GM18517 (cell line): ENCODE measurements around the gene GFOD1.
"Not testable (repeated sequence)": the region's sequence is repeated elsewhere in the genome, so short reads cannot be mapped to it uniquely, and the experiment has no call there.

Experiments
- ATAC-seq: cut with Tn5 transposase; IDR thresholded peaks from one replicate; pipeline ENCODE4 v1.9.1; 2021; ENCODE audit warnings: mild to moderate bottlenecking, moderate library complexity; ENCODE audit not compliant: unreplicated experiment

The GFOD1 gene

DNA sequence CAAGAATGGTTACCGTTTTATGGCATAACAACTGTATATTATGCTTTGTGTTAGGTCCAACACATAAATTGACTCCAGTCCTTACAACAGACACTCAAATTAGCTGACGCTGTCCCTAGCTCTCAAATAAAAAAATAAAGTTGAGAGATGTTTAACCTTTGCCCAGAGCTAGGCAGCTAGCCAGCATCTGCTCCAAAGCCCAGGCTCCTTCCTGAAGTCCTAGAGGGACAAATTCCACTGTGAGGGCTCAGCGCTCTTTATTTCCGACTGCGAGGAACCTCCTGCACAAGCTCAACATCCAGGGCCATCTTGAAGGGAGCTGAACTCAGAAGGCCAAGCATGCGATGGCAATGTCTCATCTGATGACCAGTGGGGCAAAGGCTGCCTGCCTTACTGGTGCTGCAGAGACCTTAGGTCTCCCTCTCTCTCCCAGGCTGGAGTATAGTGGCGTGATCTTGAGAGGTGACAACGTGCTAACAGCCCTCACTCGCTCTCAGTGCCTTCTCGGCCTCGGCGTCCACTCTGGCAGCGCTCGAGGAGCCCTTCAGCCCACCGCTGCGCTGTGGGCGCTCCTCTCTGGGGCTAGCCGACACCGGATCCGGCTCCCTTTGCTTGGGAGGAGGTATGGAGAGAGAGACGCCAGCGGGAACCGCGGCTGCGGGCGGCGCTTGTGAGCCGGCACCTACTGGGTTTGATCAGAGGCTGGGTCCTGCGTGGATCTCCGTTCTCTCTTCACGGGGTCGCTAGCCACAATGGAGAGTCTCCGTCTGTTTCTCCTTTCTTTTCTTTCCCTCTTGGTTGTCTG lies 24.7 kb upstream of the GFOD1 start:
- no peak for ATAC-seq

DNA sequence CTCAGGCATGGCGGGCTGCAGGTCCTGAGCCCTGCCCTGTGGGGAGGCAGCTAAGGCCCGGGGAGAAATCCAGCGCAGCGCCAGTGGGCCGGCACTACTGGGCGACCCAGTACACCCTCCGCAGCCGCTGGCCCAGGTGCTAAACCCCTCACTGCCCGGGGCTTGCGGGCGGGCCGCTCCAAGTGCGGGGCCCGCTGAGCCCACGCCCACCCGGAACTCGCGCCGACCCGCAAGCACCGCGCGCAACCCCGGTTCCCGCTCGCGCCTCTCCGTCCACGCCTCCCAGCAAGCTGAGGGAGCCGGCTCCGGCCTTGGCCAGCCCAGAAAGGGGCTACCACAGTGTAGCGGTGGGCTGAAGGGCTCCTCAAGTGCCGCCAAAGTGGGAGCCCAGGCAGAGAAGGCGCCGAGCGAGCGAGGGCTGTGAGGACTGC lies 23.8 kb upstream of the GFOD1 start:
- not testable (repeated sequence) for ATAC-seq

DNA sequence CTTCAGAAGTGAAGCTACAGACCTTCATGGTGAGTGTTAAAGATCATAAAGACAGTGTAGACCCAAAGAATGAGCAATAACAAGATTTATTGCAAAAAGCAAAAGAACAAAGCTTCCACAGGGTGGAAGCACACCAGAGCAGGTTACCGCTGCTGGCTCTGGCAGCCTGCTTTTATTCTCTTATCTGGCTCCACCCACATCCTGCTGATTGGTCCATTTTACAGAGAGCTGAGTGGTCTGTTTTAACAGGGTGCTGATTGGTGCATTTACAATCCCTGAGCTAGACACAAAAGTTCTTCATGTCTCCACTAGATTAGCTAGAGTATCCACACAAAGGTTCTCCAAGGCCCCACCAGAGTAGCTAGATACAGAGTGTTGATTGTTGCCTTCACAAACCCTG lies 23.0 kb upstream of the GFOD1 start:
- ATAC-seq, result not testable (repeated sequence)

DNA sequence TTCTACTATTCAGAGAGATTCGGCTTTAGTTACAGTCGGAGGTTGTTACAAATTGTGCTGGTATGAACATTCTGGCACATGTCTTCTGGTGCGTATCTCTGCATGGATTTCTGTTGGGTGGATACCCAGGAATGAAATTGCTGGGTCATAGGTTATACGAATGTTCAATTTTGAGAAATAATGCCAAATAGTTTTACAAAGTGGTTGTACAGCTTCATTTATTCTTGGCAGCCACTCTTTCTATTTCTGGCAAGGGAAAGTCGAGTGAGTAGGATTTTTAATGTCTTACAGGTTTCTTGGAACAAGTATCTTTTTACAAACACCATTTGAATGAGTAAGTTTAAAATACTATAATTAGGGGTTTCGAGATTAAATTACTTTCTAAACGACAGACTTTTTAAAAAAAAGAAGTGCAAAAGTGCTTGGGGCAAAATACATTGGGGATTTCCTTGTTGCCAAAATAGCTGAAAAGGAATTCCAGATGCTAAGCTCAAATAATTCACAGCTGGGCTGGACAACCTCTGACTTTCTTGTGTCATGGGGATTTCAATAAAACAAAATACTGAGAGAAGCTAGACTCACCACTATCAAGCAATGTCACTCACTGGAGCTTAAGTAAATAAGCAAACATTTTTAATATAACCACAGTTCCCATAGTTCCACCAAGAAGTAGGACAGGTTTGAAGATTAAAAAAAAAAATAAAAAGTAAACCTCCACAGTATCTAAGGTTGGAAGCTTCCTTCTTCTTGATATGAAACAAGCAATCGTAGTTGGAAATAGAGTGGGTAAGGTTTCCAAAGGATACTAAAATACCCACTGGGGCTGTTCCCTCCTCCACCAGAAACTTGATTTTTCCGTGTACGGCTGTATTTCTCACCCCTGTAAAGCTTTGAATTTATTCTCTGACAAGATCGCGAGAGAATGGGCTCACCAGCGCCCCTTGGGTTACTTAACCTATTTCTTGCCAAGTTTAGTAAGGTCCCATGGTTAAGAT lies 21.6 kb upstream of the GFOD1 start:
- ATAC-seq, result no peak

DNA sequence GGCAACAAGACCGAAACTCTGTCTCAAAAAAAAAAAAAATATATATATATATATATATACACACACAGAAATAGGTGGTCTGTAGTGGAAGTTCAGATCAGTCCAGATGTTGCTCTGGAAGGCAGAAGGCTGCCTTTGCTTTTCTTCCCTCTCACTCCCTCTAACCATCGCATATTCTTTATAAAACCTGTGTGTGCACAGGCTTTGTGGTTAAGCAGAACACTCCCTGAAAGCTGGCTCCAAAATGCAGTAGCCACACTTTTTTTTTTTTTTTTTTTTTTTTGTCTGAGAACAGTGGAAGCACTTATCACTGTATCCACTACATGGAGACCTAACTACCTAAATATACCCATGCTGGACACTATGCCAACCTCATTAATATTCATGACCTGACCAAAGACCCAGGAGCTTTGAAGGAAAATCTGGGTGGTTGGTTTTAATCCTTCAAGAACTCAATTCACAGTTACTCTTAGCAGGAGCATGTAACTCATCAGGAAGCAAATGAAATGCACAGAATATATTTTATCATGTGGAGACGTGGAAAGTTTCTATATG lies 20.0 kb upstream of the GFOD1 start:
- no peak for ATAC-seq

DNA sequence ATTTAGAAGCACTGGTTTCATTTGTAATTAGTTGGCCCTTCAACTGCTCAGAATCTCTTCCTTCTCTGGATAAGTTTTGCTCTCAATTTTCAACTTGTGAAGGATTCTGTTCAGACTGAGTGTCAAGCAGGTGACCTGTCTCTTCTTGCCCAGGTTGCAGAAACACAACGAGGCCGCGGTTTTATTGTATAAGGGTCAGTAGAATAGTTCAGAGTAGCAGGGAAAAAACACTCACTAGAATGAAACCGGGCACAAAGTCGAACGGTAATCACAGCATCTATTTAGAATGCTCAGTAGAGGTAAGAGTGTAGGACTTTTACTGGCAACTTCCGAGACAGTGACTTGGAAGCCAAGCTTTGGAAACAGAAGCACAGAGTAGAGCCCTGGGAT lies 17.9 kb upstream of the GFOD1 start:
- no peak for ATAC-seq

DNA sequence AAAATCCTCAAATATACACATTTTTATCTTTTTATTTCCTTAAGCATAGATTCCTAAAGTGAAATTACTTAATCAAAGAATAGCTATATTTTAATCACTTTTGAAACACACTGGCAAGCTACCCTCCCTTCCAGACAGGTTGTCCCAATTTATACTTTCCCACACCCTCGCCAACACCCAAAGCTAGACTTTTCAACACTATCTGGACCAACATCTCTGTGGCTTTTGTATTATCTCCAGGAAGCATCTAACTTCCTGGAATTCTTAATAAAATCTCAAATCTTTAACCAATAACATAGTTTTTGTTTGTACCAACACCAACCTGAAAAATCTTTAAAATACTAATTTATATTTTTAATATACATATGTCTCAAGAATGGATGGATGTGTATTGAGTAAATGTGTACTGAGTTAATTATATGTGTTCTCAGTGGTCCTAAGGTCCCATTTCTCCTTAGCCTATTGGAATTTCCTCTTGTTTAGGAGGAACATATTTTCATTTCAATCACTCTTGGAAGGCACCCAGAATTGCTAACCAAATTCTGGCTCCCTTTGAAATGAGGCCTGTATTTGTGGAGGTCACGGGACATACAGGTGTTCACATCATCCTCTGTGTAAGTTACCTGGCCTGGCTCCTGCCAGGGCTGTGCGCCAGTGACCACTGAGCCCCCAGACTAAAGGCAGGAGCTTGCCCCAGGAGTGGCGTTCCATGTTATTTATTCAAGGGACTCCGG lies 17.4 kb upstream of the GFOD1 start:
- no peak for ATAC-seq

DNA sequence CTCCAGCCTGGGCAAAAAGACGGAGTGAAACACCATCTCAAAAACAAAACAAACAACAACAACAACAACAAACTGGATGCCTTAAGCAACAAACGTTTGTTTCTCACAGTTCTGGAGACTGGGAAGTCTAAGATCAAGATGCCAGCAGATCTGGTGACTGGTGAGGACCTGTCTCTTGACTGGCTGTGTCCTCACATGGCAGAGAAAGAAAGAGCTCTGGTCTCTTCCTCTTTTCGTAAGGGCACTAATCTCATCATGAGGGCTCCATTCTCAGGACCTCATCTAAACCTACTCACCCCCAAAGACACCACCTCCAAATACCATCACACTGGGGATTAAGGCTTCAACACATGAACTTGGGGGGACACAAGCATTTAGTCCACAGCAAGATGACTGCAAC lies 13.5 kb upstream of the GFOD1 start:
- ATAC-seq, result no peak

DNA sequence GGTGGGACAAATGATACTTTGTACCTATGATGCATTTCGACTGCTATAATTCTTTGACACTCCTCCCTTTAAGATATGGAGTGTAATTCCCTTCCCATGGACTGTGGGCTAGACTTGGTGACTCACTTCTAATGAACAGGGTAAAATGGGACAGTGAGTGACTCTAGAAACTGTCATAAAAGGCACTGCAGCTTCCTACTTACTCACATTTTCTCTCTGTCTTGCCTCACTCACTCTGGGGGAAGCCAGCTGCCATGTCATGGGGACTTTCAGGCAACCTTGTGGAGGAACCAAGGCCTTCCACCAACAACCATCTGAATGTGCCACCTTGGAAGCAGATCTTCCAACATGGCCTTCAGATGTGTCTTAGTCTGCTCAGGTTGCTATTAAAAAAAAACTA lies 12.9 kb upstream of the GFOD1 start:
- no peak for ATAC-seq

DNA sequence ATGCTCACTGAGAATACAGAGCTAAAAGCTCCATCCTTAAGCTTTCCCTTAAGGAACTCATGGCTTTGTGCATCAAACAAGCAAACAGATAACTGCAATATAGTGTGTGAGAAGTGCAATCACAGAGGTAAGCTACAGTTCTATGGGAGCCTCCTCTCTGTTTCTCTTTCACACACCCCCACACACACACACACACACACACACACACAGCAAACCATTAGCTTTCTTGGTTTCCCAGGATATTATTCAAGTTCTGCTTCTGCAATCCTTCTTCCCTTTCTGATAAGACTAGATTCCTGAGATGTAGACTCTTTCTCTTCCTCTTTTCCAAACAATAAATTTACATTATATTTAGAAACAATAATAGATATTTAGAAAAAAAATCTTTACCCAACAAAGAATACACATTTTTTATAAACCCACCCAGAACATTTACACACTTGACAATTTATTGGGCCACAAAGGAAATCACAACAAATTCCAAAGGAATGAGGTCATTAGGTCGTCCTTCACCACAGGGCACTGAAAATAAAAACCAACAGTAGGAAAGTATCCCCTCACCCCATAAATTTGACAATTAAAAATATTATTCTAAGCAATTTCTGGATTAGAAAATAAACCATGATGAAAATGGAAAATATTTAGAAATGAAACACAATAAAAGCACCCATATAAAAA lies 9.3 kb upstream of the GFOD1 start:
- ATAC-seq, result no peak

DNA sequence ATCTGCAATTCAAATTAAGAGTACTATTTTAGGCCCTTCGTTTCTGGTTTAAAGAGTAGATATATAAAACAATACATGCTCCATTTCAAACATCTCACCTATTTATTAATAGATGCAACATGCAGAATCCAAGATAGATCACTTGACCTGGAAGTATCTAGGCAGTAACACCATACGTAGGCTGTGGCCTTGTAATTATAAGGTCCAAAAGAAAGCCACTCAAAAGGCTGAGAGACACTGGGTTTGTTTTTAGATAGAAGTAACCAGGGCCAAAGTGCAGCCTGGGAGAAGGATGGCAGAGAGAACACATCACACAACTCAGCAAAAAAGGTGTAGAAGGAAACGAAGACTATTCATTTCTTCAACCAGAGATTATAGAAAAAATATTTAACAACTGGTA lies 8.4 kb upstream of the GFOD1 start:
- no peak for ATAC-seq

DNA sequence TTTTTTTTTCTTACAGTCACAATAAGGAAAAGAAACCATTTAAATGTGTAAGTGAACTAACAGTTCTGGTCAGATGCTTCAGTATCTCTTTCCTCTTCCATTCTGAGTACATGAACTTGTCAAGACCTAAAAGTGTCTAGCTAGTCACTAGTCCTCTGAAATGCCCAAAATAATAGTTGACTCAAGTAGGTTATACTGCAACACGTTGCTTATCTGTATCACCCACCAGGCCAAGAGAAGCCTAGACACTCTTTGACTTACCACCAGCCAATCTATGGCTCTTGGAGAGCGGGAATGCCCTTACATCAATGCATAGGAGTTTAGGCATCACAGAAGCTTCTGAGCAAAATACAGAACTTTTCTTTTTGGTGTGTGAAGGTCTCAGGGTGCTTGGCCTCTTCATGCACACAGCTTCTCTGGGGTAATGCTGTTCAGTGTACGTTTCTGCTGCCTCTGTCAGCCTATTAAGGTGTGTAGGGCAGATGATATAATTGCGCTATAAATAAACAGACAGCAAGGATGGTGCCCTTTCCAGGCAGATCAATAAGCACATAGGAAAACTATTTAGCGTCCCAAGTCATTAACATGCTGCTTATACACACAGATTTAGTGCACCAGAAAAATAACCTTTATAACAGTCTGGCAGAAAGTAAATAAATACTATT lies 7.8 kb upstream of the GFOD1 start:
- no peak for ATAC-seq

DNA sequence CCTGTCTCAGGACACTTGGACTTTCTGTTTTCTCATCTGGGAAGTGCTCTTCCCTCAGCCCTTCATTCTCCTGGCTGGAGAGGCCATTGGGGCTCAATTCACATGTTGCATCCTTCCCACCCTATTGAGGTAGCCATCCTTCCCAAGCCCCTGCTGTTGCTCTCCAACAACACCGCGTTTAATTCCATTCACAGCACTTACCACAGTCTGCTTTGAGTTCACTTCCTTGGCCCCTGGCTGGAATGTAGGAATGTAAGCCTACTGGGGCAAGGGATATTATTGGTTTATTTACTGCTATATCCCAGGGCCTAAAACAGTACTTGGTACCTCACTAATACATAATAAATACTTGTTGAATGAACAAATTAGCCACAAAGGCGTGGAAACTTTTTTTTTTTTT lies 6.7 kb upstream of the GFOD1 start:
- ATAC-seq, result no peak

DNA sequence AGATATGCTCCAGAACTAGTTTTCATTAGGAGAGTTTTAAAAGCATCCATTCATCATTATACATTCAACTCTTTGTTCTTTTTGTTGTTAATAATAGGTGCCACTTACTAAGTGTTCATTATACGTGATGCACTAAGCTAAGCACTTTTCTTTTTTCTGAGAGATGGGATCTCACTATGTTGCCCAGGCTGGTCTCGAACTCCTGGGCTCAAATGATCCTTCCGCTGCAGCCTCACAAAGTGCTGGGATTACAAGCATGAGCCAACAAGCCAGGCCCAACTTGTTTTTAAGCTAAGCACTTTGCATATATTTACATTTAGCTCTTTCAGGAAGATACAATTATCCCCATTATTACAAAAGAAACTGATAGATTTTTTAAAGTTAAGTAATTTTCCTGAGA lies 5.7 kb upstream of the GFOD1 start:
- ATAC-seq, result no peak

DNA sequence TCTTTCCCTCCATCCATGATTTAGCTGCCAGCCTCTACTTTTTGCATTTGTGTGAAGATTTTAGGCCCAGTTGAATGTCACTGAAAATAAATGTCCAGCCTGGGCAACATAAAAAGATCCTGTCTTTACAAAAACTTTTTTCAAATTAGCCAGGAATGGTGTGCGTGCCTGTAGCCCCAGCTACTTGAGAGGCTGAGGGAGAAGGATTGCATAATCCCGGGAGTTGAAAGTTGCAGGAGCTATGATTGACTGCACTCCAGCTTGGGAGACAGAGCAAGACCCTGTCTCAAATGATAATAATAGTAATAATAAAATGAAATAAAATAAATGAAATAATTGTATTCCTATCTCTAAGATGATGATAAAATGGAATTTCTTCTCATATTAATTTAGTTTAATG lies 5.0 kb upstream of the GFOD1 start:
- no peak for ATAC-seq

DNA sequence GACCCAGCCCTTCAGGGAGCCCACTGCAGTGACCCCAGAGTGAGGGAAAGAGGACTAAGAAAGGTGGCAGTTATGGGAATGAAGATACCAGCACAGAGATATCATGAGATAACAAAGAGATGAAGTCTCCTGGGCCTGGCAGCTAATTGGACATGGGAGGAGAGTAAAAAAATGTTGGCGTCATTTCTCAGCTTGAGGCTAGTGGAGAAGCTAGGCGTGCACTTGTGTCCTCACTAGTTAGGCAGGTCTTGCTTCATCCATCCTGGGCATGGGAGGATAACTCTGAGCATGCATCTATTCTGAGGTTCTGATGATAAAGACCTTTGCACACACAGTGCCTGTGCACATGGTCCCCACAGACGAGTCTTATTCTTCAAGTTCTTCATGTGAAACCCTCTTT lies 4.1 kb upstream of the GFOD1 start:
- ATAC-seq, result no peak

DNA sequence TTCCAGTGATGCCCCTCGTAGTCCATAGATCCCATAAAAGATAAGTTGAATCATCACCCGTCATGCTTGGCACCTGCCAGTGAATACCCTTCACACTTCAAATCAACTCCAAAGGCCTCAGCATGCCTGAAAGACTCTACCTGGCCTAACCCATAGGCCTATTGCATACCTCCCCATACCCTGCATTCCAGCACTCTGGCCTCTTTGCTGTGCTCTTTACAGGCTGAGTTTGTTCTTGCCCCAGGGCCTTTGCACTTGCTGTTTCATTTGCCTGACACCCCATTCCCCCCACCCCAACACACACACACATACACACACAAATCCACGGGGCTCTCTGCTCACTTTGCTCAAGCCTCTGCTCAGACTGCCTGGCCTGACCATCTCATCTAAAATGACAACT lies 3.0 kb upstream of the GFOD1 start:
- no peak for ATAC-seq

DNA sequence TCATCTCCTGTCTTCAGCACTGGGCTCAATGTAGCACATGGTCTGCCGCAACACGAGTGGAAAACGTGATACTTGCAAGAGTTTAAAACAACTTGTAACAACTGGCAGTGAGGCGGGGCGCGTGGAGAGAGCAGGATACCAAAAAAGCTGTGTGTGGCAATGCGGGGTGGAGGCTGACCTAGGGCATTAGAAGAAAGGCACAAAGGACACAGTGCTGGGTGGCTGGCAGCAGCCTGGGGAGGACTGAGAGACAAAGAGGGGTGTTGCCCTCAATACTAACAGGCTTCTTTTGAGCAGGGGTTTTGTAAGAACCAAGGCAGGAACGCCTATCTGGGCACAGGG lies 1.5 kb upstream of the GFOD1 start:
- ATAC-seq, result no peak

DNA sequence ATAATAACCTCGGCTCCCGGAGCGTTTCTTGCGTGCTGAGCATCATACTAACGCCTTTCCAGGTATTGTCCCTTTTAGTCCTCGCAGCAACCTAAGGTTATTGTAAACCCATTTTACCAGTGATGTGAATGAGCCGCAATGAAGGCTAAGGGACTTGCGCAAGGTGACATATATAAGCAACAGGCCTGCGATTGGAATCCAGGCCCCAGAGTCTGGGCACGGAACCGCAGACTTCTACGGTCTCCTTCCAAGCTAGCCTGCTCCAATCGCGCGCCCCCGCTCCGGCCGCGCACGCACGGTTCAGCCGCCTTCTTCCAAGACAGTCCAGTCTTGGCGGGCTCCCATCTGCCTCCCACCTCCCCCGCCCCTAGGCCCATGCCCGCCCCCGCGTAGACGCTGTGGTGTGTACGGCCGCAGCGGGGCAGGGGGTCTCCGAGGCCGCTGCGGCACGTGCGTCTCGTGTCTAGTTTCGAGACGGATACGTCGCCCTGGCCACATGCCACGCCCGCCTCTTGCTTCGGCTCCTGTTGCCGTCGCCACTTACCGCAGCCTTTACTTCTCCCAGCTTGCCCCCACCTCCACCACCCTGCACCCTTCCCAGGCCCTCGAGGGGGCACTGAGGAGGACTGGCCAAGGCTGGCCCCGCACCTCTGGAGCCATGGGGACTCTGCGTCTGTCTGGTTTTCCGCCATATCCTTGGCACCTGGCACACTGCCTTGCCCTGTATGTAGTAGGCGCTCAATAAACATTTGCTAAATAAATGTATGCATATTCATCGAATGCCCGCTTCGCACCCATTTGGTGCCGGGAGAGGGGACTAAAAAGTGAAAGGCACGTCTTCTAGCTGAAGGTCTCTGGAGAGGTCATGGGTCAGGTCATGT lies 855 bp upstream of the GFOD1 start:
- no peak for ATAC-seq
